ENCODE results near the gene DLGAP4.

DNA sequence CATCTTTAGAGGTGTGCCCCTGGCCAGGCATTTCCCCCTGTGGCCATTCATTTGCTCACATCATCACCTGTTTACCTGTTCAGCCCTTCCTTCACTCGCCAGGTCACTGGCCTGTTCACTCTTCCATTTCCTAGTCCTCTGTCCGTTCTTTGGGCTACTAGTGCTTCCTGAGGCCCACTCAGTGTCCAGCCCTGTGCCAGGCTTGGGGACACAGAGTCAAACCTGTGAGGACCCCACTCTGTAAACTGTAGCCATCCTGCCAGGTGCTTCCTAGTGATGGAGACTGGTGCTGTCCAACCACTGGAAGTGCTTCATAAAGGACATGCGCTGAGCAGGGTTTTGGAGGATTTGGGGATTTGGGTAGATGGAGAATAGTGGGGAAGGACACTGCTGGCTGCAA lies 3.5 kb downstream of the DLGAP4 start:
- no peak for TF ChIP-seq EZH2 (IDR thresholded peaks at IDR 0.05; ENCODE audit: borderline replicate concordance, low read depth, low read length, poor library complexity, severe bottlenecking)
- TF ChIP-seq, protein P1, sequence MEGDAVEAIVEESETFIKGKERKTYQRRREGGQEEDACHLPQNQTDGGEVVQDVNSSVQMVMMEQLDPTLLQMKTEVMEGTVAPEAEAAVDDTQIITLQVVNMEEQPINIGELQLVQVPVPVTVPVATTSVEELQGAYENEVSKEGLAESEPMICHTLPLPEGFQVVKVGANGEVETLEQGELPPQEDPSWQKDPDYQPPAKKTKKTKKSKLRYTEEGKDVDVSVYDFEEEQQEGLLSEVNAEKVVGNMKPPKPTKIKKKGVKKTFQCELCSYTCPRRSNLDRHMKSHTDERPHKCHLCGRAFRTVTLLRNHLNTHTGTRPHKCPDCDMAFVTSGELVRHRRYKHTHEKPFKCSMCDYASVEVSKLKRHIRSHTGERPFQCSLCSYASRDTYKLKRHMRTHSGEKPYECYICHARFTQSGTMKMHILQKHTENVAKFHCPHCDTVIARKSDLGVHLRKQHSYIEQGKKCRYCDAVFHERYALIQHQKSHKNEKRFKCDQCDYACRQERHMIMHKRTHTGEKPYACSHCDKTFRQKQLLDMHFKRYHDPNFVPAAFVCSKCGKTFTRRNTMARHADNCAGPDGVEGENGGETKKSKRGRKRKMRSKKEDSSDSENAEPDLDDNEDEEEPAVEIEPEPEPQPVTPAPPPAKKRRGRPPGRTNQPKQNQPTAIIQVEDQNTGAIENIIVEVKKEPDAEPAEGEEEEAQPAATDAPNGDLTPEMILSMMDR (conservative IDR thresholded peaks at IDR 0.05; ENCODE audit: low read depth, low read length) = no peak

Measured in A673 (cell line).